Gastroesophageal sphincter (tissue), 4 donors: ENCODE measurements around the gene KTN1. TPM values are rescaled to one million over a fixed set of nuclear protein-coding genes. Genes with fewer than 3 reads are reported as not detected.
A peak's percentile ranks its signal among the peaks of the same experiment; 100 is the strongest.

ENCODE experiments used
- ATAC-seq: fragments of 150-250 bp; one replicate; pipeline ENCODE4 v1.9.1; 2016; ENCODE audit warnings: mild to moderate bottlenecking, moderate library complexity
- H3K27ac ChIP-seq, 4 donors: fragments of 200-600 bp; sonication (generic) in 3 of 4; 1 replicate in 3 of 4; 2 replicates in 1 of 4; pipeline ENCODE4 v1.5.1; 2016 to 2019
- H3K27me3 ChIP-seq: fragments of 200-600 bp; sonication (generic); one replicate; pipeline ENCODE4 v1.5.1; 2019
- H3K36me3 ChIP-seq, 2 donors: fragments of 200-600 bp; sonication (generic); one replicate each; pipeline ENCODE4 v1.5.1; 2019; ENCODE audit warnings: control low read depth in 1 of 2
- H3K4me1 ChIP-seq, 3 donors: fragments of 200-600 bp; sonication (generic); 1 replicate in 2 of 3; 2 replicates in 1 of 3; pipeline ENCODE4 v1.5.1; 2016 to 2019; ENCODE audit warnings: control low read depth in 2 of 3
- H3K4me3 ChIP-seq, 2 donors: fragments of 200-600 bp; sonication (generic); one replicate each; pipeline ENCODE4 v1.5.1; 2019; ENCODE audit warnings: mild to moderate bottlenecking in 1 of 2, moderate library complexity in 1 of 2
- H3K9me3 ChIP-seq, 3 donors: fragments of 200-600 bp; sonication (generic); one replicate each; pipeline ENCODE4 v1.5.1; 2017 to 2019; ENCODE audit warnings: control low read depth in 2 of 3
- EP300 ChIP-seq: sonication (generic); formaldehyde crosslinking; IDR thresholded peaks from one replicate; pipeline ENCODE4 v1.6.1; 2017; ENCODE audit warnings: antibody characterized with exemption, mild to moderate bottlenecking
- POLR2A ChIP-seq, 2 donors: fragments of 450-650 bp; IDR thresholded peaks; one replicate each; pipeline ENCODE4 v1.6.1; 2017; ENCODE audit warnings: antibody characterized with exemption in 2 of 2, mild to moderate bottlenecking in 2 of 2, moderate library complexity in 1 of 2
- POLR2AphosphoS5 ChIP-seq: sonication (generic); formaldehyde crosslinking; IDR thresholded peaks from one replicate; pipeline ENCODE4 v1.6.1; 2017; ENCODE audit warnings: antibody characterized with exemption
- WGBS, 2 donors: methylation state at CpG; one replicate each; pipeline ENCODE4 v1.1.5; 2018; ENCODE audit warnings: low coverage in 1 of 2; 5-methylcytosine and 5-hydroxymethylcytosine counted together
- small RNA-seq, 4 donors: library from RNA; depleted of rRNA; stranded (forward); fragments of <200 nt; gene quantifications; one replicate each; pipeline ENCODE3, GENCODE V24; 2016
- total RNA-seq, 4 donors: library from RNA; depleted of rRNA; stranded (reverse); fragments of >200 nt; gene quantifications; one replicate each; pipeline ENCODE4 v1.1.0, GENCODE V29; 2016
- TF ChIP-seq, protein P1 (sequence below), 4 experiments: fragments of 200-600 bp in 2 of 4; fragments of 450-650 bp in 2 of 4; sonication (generic) in 1 of 4; IDR thresholded peaks; one replicate each; pipeline ENCODE4 v1.5.1; 2017 to 2019; ENCODE audit warnings: antibody characterized with exemption in 4 of 4, mild to moderate bottlenecking in 2 of 4, moderate library complexity in 2 of 4

KTN1 gene
- total RNA-seq, 4 donors from 2014 or later = 144 to 204 (median 171) TPM

DNA sequence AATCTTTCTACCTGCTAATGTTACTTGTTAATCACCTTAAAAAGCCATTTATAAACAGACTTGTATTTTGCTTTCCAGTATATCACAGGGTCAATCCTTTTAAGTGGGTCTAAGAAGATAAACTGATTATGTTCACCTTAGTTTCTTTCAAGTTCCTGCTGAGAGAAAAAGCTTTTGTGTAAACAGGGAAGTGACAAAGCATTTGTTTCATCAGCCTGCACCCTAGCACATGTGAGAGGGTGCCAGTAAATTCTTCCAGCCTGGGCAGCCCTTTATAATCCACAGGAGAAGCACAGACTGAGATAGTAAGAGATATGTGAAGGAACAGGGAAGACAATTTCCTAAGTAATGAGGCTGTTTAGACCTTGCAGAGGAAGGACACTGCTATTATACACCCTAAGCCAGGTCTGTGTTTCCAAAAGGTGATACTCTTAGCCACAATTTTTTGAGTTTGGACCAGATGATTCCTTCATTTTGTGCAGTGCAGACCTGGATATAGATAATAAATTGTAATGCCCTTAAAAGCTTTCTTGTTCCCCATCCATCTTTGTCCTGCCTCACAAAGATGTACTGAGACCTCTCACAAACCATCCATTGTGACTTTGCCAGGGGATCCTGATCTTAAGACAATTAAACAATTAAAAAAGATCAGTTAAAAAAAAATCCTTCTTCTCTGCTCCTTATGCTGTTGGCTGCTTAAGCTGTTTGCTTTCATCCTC is 150.7 kb downstream of the KTN1 start:
- no peak overlapping the region for H3K27ac ChIP-seq
- no peaks in the 10 kb centered on the region for H3K4me1 ChIP-seq
- H3K9me3 ChIP-seq = no peaks in the 10 kb centered on the region
- no peaks in the 10 kb centered on the region for H3K27me3 ChIP-seq
- no peak overlapping the region for H3K4me3 ChIP-seq
- ATAC-seq = no peak
- no peak for TF ChIP-seq POLR2AphosphoS5
- TF ChIP-seq, protein P1, sequence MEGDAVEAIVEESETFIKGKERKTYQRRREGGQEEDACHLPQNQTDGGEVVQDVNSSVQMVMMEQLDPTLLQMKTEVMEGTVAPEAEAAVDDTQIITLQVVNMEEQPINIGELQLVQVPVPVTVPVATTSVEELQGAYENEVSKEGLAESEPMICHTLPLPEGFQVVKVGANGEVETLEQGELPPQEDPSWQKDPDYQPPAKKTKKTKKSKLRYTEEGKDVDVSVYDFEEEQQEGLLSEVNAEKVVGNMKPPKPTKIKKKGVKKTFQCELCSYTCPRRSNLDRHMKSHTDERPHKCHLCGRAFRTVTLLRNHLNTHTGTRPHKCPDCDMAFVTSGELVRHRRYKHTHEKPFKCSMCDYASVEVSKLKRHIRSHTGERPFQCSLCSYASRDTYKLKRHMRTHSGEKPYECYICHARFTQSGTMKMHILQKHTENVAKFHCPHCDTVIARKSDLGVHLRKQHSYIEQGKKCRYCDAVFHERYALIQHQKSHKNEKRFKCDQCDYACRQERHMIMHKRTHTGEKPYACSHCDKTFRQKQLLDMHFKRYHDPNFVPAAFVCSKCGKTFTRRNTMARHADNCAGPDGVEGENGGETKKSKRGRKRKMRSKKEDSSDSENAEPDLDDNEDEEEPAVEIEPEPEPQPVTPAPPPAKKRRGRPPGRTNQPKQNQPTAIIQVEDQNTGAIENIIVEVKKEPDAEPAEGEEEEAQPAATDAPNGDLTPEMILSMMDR (IDR thresholded peaks at IDR 0.05) = no peak
- TF ChIP-seq POLR2A (IDR thresholded peaks at IDR 0.05) = no peak
- no peak for TF ChIP-seq EP300
- no peaks in the 10 kb centered on the region for H3K36me3 ChIP-seq

DNA sequence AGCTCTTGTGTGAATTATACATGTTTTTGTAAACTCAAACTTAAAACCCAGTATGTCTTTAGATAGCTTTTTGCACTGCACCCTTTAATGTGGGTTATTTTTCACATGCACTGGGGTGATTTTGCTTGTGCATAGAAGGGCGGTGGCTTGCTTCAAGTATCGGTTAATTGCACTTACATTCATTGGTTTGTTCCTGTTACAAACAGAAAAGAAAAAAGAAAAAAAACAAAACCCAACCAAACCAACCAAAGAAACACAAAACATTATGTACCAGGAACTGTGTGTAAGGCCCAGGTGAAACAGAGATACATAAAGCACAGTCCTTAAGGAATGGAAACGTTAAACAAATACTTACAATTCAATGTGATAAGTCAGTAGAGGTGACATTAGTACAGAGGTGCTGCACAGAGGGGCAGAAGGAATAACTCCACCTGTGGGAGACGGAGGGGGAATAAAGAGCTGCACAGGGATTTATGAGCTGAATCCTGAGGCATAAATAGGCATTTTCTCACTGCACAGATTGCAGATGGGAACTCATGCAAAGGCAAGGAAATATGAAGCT is 151.4 kb downstream of the KTN1 start:
- 78 to 84% methylated on average over 4 of the region's 4 CpGs for WGBS, 2 donors
- H3K27ac ChIP-seq = no peak overlapping the region
- no peaks in the 10 kb centered on the region for H3K9me3 ChIP-seq
- H3K4me3 ChIP-seq = no peak overlapping the region
- TF ChIP-seq POLR2AphosphoS5 (no peak), EP300 (no peak), POLR2A (IDR thresholded peaks at IDR 0.05) (no peak)
- TF ChIP-seq, protein P1 (IDR thresholded peaks at IDR 0.05) = no peak
- ATAC-seq = no peak
- H3K4me1 ChIP-seq = no peaks in the 10 kb centered on the region
- no peaks in the 10 kb centered on the region for H3K27me3 ChIP-seq
- H3K36me3 ChIP-seq = no peaks in the 10 kb centered on the region

DNA sequence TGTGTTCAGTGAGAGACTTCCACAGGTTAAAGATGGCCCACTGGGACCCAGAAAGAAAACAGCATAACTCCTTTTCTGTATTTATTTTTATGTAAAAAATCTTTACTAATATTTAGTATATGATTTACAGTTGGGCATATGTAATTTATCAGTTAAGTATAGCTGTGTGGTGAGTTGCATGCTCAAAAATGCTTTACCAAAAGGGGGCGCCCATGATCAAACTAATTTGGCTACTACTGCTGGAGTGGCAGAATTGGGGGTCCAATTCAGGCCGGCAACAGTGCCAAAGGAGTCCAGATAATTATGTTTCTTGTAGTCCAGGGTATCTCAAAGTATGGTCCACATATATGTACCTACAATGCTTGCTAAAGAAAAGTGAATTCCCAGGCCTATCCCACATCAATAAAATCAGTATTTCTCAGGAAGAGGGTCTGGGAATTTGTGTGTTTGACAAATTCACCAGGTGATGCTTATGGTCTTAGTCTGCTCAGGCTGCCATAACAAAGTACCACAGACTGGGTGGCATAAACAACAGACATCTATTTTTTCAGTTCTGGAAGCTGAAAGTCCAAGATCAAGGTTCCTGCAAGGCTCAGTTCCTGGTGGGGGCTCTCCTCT is 152.0 kb downstream of the KTN1 start:
- Histone ChIP-seq H3K27ac (no peak overlapping the region), H3K4me3 (no peak overlapping the region), H3K36me3 (no peaks in the 10 kb centered on the region), H3K9me3 (no peaks in the 10 kb centered on the region), H3K27me3 (no peaks in the 10 kb centered on the region), H3K4me1 (no peaks in the 10 kb centered on the region)
- ATAC-seq = no peak
- TF ChIP-seq POLR2AphosphoS5 = no peak
- TF ChIP-seq, protein P1 (IDR thresholded peaks at IDR 0.05) = peak in 3 of 4 experiments; percentile 34 to 51 (median 34)
- 27% methylated on average over 2 of the region's 2 CpGs; no CpG with 5 or more reads in 1 of the 2 donors for WGBS, 2 donors

DNA sequence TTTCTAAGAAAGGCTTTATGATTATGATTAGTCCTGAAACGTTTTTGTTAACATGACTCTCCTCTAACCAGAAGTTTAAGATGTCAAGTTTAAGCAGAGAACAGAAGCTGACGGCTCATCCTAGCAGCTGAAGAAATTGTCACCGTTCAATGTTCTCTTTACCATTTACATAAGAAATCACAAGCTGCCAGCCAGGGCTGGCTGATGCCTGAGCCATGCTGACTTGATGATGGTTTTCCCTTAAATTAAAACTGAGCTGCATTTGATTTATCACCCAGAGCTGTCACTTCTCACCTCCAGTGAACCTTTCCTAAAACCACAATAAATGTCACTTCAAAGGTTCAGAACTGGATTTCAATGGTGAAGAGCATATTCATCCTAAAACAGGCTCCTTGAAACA is 153.6 kb downstream of the KTN1 start:
- ATAC-seq = no peak
- 34% methylated on average over 3 of the region's 3 CpGs for WGBS, 2 donors
- Histone ChIP-seq H3K36me3 (no peaks in the 10 kb centered on the region), H3K4me1 (no peaks in the 10 kb centered on the region), H3K27ac (no peak overlapping the region), H3K27me3 (no peaks in the 10 kb centered on the region), H3K9me3 (no peaks in the 10 kb centered on the region), H3K4me3 (no peak overlapping the region)
- TF ChIP-seq POLR2AphosphoS5 = no peak
- TF ChIP-seq POLR2A (IDR thresholded peaks at IDR 0.05) = no peak
- TF ChIP-seq, protein P1 (IDR thresholded peaks at IDR 0.05) = no peak
- no peak for TF ChIP-seq EP300

Small RNA genes lying within 50 kb of the gene (small RNA-seq; reads per million reads assigned to genes)
- gene RF00019 = 0 reads per million in 4 donors

Other genes with a start within 250 kb of the KTN1 start
- gene ATG14, start 168.4 kb upstream of the KTN1 start, total RNA-seq = 10 to 100 TPM; 16.4 to 29.9 (median 18.1) TPM
- gene TBPL2, start 139.6 kb upstream of the KTN1 start, total RNA-seq = not detected